Fibroblast of skin of left biceps (primary cell): ENCODE measurements around the gene TBCA.

Experiments
- DNase-seq, 2 experiments: peaks; one replicate each; pipeline ENCODE4 v3.0.0-alpha.2; 2013; ENCODE audit warnings: low read depth in 2 of 2

TBCA gene

GRCh38 chr5:77775790-77776553 lies at the start of gene TBCA:
Gene TBCA, minus strand, starts transcription at chr5:77776339. Its CDS starts 82 bp downstream, at chr5:77776257.
- DNase-seq = peak; percentile 80 to 83

- no peak for DNase-seq
These were observed 48.8 kb upstream of the TBCA start for GRCh38 chr5:77824981-77825380.

GRCh38 chr5:77816686-77817085 lies 40.5 kb upstream of the TBCA start:
- DNase-seq = no peak

- no peak for DNase-seq
These were observed 36.9 kb upstream of the TBCA start for GRCh38 chr5:77812926-77813589.

GRCh38 chr5:77806213-77806843 lies 30.2 kb upstream of the TBCA start:
- no peak for DNase-seq

- DNase-seq = no peak
These were observed 22.3 kb upstream of the TBCA start for GRCh38 chr5:77798456-77798855.

GRCh38 chr5:77797136-77797535 lies 21.0 kb upstream of the TBCA start:
- no peak for DNase-seq

GRCh38 chr5:77795846-77796245 lies 19.7 kb upstream of the TBCA start:
- no peak for DNase-seq

GRCh38 chr5:77795268-77795667 lies 19.1 kb upstream of the TBCA start:
- no peak for DNase-seq

GRCh38 chr5:77791926-77792325 lies 15.8 kb upstream of the TBCA start:
- DNase-seq = no peak

- DNase-seq = no peak
These were observed 15.2 kb upstream of the TBCA start for GRCh38 chr5:77791356-77791755.

- DNase-seq = no peak
These were observed 9.1 kb upstream of the TBCA start for GRCh38 chr5:77785229-77785628.

GRCh38 chr5:77784735-77785134 lies 8.6 kb upstream of the TBCA start:
- DNase-seq = no peak

GRCh38 chr5:77781076-77781475 lies 4.9 kb upstream of the TBCA start:
- no peak for DNase-seq

GRCh38 chr5:77778881-77779438 lies 2.8 kb upstream of the TBCA start:
- no peak for DNase-seq

- no peak for DNase-seq
These were observed 2.3 kb upstream of the TBCA start for GRCh38 chr5:77778398-77778797.

GRCh38 chr5:77777911-77778310 lies 1.8 kb upstream of the TBCA start:
- DNase-seq = no peak

GRCh38 chr5:77777281-77777892 lies 1.2 kb upstream of the TBCA start:
- DNase-seq = no peak

GRCh38 chr5:77776554-77777206 lies 541 bp upstream of the TBCA start:
- no peak for DNase-seq

GRCh38 chr5:77774981-77775789 lies 954 bp downstream of the TBCA start:
- no peak for DNase-seq
